Left renal cortex interstitium (tissue), 4 donors: ENCODE measurements around the gene BAMBI. TPM values are rescaled to one million over a fixed set of nuclear protein-coding genes. Genes with fewer than 3 reads are reported as not detected.

Source experiments
- DNase-seq, 4 donors: peaks; one replicate each; pipeline ENCODE4 v3.0.0-alpha.2; 2013; ENCODE audit warnings: low read depth in 4 of 4, low spot score in 2 of 4, missing footprints in 1 of 4
- polyA plus RNA-seq, 4 donors: library from polyadenylated mRNA; unstranded; fragments of 120-200 nt; gene quantifications; one replicate each; pipeline ENCODE4 v1.2.1, GENCODE V29; 2013; ENCODE audit not compliant: insufficient read length in 4 of 4

BAMBI gene
- polyA plus RNA-seq, 4 donors, result 39.2 to 47.7 (median 44.7) TPM

- no peak for DNase-seq
Measured at GRCh38 chr10:28728366-28728765, 51.0 kb downstream of the BAMBI start.

DNA sequence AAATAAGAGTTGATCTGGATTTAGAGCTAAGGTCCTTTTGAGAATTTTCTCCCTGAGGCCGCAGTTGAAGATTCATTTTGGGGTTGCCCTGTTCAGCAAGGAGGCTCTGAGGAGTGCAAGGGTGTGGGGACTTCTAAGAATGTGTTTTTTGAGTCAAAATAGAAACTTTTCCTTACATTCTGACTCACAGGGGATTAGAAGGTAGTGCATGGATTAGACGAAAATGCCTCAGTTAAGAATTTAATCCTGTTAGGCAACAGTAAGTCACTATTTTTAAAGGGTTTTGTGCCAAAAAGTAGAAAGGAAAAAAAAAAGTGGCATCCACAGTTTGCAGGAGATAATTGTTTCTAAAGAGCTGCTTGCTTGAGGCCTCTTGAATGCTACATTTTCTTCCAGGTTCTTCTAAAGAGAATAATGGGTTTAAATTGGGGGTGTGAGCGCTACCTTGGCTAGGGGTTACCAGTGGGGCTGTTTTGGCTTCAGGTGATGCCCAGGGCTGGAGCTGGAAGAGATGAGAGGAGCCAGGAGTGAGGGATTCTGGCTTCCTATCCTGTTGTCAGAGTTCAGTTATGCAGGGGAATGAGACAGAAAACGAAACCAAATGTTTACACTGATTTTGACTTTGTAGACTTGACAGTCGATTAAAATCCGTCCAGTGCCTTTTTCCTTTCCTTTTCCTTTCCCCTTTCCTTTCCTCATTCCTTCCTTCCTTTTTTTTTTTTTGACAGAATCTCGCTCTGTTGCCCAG is 52.9 kb downstream of the BAMBI start:
- no peak for DNase-seq

GRCh38 chr10:28732091-28732490 is 54.8 kb downstream of the BAMBI start:
- DNase-seq, result no peak

Other genes with a start within 250 kb of the BAMBI start
- 100 to 1,000 TPM; 134 to 162 (median 159) TPM for gene WAC, start 144.4 kb upstream of the BAMBI start, polyA plus RNA-seq